ENCODE measurements around the gene INPP5E.
"Not testable (repeated sequence)": the region's sequence is repeated elsewhere in the genome, so short reads cannot be mapped to it uniquely, and the experiment has no call there.

GRCh38 chr9:136407061-136407460 lies 32.6 kb downstream of the INPP5E start:
- not testable (repeated sequence) for TF ChIP-seq CTCF, POLR2A (IDR thresholded peaks at IDR 0.05)
